ENCODE results near the gene ADH7. TPM values are rescaled to one million over a fixed set of nuclear protein-coding genes. Genes with fewer than 3 reads are reported as not detected.

Gene ADH7
- total and polyA plus RNA-seq, 9 of the 15 experiments (the other 6 are each of a cell fraction or from before 2014, with no cell fraction given), result not detected

DNA sequence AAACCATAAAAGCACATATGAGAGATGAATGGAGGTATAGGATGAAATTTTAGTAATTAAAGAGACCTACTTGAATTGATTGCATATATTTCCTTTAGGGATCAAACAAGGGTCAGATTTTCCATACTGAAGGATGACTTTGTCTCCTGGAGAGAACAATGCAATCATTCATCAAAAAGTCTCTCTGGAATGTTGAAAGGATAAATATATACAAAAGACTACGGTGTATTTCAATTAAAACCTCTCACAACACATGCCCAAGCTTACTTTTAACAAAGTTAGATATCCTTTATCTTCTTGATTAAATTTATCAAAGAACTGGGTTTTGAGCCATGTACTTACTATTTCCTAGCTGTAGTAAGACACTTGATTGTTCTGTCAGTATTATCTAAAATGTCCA, 36.8 kb upstream of the ADH7 start:
- intact Hi-C loops (cut with micrococcal nuclease) (no loop called here), in situ Hi-C loops (cut with MboI) (no loop called here)
- ChIA-PET POLR2A (no interaction called here), CTCF (ENCODE audit: low intra/inter-chr PET ratio) (no interaction called here)
- FAIRE-seq (no peak), ATAC-seq (no peak), DNase-seq (ENCODE audit: extremely low read depth in 1 of 4, low spot score in 3 of 4) (no peak)
- no peaks in the 10 kb centered on the region for H3K9me3 ChIP-seq (replicated peaks; ENCODE audit: control insufficient read depth, insufficient read depth, low read depth, low read length)
- H2AFZ ChIP-seq (ENCODE audit: low read depth, low read length), result no peak overlapping the region
- H3K79me2 ChIP-seq (ENCODE audit: control insufficient read depth, insufficient read depth, low read length), result no peaks in the 10 kb centered on the region
- H3K36me3 ChIP-seq (ENCODE audit: control insufficient read depth, insufficient read depth, low read length), result no peaks in the 10 kb centered on the region
- H3K27me3 ChIP-seq (ENCODE audit: control insufficient read depth in 2 of 2, insufficient read depth in 2 of 2, low read length in 2 of 2), result no peaks in the 10 kb centered on the region; a peak in 1 of 5 replicates
- H3K4me2 ChIP-seq (ENCODE audit: insufficient read depth, low read length), result no peak overlapping the region
- no peaks in the 10 kb centered on the region for H3K4me1 ChIP-seq (replicated peaks in 1 of 2; ENCODE audit: control insufficient read depth in 2 of 2, insufficient read depth in 2 of 2, low read length in 2 of 2)
- no peak overlapping the region for H3K4me3 ChIP-seq
- BruUV-seq (replicated peaks), result no TSS peak
- 0% methylated on average over 1 of the region's 1 CpG for WGBS (ENCODE audit: insufficient coverage, low coverage, missing lambda C conversion rate)
- no peaks in the 10 kb centered on the region for H4K20me1 ChIP-seq (replicated peaks; ENCODE audit: control insufficient read depth, insufficient read depth, low read length)
- no peak overlapping the region for H3K9ac ChIP-seq (ENCODE audit: insufficient read depth in 1 of 2, low read depth in 2 of 2, low read length in 2 of 2)
- H3K9me1 ChIP-seq (ENCODE audit: control insufficient read depth, insufficient read depth, low read length), result no peaks in the 10 kb centered on the region
- H3K27ac ChIP-seq (ENCODE audit: extremely low read depth, low read depth, low read length), result no peak overlapping the region
- no peak for TF ChIP-seq FOS (IDR thresholded peaks at IDR 0.05; ENCODE audit: extremely low read depth, insufficient read length)
- no peak for TF ChIP-seq ZFP36 (IDR thresholded peaks at IDR 0.05; ENCODE audit: low read depth, low read length, partially characterized antibody)
- TF ChIP-seq SMARCA5 (IDR thresholded peaks at IDR 0.05), result no peak
- TF ChIP-seq RBBP5 (IDR thresholded peaks at IDR 0.05; ENCODE audit: borderline replicate concordance, insufficient read depth, low read length, poor library complexity, severe bottlenecking), result no peak
- TF ChIP-seq, protein P1, sequence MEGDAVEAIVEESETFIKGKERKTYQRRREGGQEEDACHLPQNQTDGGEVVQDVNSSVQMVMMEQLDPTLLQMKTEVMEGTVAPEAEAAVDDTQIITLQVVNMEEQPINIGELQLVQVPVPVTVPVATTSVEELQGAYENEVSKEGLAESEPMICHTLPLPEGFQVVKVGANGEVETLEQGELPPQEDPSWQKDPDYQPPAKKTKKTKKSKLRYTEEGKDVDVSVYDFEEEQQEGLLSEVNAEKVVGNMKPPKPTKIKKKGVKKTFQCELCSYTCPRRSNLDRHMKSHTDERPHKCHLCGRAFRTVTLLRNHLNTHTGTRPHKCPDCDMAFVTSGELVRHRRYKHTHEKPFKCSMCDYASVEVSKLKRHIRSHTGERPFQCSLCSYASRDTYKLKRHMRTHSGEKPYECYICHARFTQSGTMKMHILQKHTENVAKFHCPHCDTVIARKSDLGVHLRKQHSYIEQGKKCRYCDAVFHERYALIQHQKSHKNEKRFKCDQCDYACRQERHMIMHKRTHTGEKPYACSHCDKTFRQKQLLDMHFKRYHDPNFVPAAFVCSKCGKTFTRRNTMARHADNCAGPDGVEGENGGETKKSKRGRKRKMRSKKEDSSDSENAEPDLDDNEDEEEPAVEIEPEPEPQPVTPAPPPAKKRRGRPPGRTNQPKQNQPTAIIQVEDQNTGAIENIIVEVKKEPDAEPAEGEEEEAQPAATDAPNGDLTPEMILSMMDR (IDR thresholded peaks at IDR 0.05 in 2 of 3, conservative IDR thresholded peaks at IDR 0.05 in 1 of 3; ENCODE audit: insufficient read depth in 2 of 3, low read depth in 1 of 3, low read length in 3 of 3), result no peak
- no peak for TF ChIP-seq ZNF24 (IDR thresholded peaks at IDR 0.05)
- TF ChIP-seq, protein P2, sequence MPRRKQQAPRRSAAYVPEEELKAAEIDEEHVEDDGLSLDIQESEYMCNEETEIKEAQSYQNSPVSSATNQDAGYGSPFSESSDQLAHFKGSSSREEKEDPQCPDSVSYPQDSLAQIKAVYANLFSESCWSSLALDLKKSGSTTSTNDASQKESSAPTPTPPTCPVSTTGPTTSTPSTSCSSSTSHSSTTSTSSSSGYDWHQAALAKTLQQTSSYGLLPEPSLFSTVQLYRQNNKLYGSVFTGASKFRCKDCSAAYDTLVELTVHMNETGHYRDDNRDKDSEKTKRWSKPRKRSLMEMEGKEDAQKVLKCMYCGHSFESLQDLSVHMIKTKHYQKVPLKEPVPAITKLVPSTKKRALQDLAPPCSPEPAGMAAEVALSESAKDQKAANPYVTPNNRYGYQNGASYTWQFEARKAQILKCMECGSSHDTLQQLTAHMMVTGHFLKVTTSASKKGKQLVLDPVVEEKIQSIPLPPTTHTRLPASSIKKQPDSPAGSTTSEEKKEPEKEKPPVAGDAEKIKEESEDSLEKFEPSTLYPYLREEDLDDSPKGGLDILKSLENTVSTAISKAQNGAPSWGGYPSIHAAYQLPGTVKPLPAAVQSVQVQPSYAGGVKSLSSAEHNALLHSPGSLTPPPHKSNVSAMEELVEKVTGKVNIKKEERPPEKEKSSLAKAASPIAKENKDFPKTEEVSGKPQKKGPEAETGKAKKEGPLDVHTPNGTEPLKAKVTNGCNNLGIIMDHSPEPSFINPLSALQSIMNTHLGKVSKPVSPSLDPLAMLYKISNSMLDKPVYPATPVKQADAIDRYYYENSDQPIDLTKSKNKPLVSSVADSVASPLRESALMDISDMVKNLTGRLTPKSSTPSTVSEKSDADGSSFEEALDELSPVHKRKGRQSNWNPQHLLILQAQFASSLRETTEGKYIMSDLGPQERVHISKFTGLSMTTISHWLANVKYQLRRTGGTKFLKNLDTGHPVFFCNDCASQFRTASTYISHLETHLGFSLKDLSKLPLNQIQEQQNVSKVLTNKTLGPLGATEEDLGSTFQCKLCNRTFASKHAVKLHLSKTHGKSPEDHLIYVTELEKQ (CRISPR knock-in tag; IDR thresholded peaks at IDR 0.05), result no peak
- TF ChIP-seq ZBTB7A (IDR thresholded peaks at IDR 0.05; ENCODE audit: borderline replicate concordance, control insufficient read depth, low read depth, low read length), result no peak
- TF ChIP-seq TAF15 (IDR thresholded peaks at IDR 0.05; ENCODE audit: low read depth, low read length), result no peak
- no peak for TF ChIP-seq ZBTB17 (CRISPR knock-in tag; IDR thresholded peaks at IDR 0.05)
- TF ChIP-seq FOSL1 (tag; conservative IDR thresholded peaks at IDR 0.05), result no peak
- TF ChIP-seq XRCC3 (IDR thresholded peaks at IDR 0.05), result no peak
- no peak for TF ChIP-seq ZNF695 (CRISPR knock-in tag; IDR thresholded peaks at IDR 0.05)
- TF ChIP-seq MTA1 (IDR thresholded peaks at IDR 0.05; ENCODE audit: borderline replicate concordance), result no peak
- no peak for TF ChIP-seq ELF2 (CRISPR knock-in tag; IDR thresholded peaks at IDR 0.05)
